HG03066 (cell line): ENCODE data around the gene TRIP12.
"Not testable (repeated sequence)": the region's sequence is repeated elsewhere in the genome, so short reads cannot be mapped to it uniquely, and the experiment has no call there.

Source experiments
- ATAC-seq: cut with Tn5 transposase; IDR thresholded peaks from one replicate; pipeline ENCODE4 v1.9.1; 2021; ENCODE audit warnings: low read depth; ENCODE audit not compliant: unreplicated experiment

Gene TRIP12

GRCh38 chr2:229921101-229921891 lies 513 bp downstream of the TRIP12 start:
- peak; percentile 21 for ATAC-seq

- no peak for ATAC-seq
Measured at GRCh38 chr2:229920011-229920641, 1.7 kb downstream of the TRIP12 start.

- no peak for ATAC-seq
Measured at GRCh38 chr2:229917793-229918192, 4.0 kb downstream of the TRIP12 start.

GRCh38 chr2:229914171-229914570 lies 7.6 kb downstream of the TRIP12 start:
- ATAC-seq: no peak

GRCh38 chr2:229910832-229911412 lies 10.9 kb downstream of the TRIP12 start:
- ATAC-seq: peak; percentile 67

DNA sequence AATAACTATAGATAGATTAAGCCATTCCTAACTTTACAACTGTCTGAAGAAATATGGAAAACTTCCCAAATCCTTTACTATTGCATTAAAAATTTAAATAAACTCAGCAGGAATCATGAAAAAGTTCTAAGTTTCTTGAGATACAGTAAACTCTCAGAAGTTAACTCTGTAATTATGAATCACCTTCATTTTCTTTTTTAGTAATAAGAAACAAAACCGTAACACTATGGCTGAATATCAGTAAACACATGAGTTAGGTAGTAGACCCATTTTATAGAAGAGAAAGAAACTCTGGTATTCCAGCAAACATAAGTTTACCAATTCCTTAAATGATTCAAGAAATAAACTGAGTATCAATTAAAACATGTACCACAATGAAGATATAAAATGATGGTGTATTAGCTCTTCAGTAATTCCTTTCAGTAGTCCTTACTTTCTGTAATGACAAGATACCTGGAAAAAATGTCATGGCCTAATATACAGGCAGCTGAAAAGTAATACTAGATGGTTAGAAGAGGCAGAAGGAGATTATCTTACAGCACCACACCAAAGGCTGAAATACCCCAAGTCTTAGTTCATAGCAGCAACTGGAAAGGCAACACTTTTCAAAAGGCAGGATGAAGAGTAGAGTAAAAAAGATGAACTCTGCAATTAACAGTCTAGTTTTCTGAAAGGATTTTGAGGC lies 11.5 kb downstream of the TRIP12 start:
- ATAC-seq: peak; percentile 26

DNA sequence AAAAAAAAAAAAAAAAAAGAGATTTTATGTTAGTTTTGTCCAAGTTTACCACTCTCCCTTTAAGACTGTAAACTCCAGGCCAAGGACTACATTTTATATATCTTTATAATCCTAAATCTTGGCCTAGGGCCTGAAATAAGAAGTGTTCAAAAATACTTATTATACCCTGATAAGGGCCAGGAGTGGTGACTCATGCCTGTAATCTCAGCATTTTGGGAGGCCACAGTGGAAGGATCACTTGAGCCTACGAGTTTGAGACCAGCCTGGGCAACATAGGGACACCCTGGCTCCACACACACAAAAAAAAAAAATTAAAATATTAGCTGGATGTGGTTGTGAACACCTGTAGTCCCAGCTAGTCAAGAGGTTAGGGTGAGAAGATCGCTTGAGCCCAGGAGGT lies 12.7 kb downstream of the TRIP12 start:
- ATAC-seq: no peak

GRCh38 chr2:229905601-229906000 lies 16.2 kb downstream of the TRIP12 start:
- no peak for ATAC-seq

GRCh38 chr2:229903037-229903436 lies 18.8 kb downstream of the TRIP12 start:
- ATAC-seq: no peak

- ATAC-seq: no peak
Measured at GRCh38 chr2:229901819-229902218, 20.0 kb downstream of the TRIP12 start.

DNA sequence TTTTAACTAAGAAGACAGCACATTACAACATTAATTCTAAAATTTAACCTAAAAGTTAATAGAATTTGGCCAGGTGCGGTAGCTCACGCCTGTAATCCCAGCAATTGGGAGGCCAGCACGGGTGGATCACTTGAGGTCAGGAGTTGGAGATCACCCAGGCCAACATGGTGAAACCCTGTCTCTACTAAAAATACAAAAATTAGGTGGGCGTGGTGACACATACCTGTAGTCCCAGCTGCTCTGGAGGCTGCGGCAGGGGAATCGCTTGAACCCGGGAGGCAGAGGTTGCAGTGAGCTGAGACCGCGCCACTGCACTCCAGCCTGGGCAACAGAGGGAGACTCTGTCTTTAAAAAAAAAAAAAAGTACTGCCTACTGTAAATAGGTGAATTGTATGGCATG lies 21.3 kb downstream of the TRIP12 start:
- ATAC-seq: not testable (repeated sequence)

GRCh38 chr2:229900012-229900411 lies 21.8 kb downstream of the TRIP12 start:
- no peak for ATAC-seq

DNA sequence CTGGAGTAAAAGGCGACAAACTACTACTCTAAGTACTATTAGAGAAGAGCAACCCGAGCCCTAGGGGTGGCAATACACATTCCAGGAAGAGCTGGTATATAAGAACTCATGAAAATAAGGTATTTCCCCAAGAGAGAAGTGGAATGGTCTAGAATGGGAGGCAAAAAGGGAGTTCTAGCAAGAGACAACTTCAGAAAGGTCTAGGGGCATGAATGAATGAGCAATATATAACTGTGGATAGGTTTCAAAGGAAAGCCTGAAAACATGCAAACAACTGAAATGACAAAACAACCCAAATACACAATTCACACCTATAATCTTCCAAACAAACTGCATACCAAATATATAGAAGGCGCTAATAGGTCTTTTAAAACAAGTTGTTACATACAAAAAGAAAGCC lies 22.2 kb downstream of the TRIP12 start:
- no peak for ATAC-seq

DNA sequence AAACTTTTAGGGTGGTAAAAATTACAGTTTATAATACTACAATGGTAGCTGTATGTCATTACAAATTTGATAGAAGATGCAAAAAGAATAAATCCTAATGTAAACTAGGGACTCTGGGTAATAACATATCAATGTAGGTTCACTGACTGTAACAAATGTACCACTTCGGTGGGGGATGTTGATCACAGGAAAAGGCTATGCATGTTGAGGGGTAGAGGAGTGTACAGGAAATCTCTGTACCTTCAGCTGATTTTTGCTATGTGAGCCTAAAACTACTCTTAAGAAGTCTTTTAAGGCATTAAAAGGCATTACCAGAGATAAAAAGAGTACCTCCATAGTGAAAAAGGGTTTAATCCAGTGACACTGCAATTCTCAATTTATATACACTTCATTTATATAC lies 25.0 kb downstream of the TRIP12 start:
- no peak for ATAC-seq

GRCh38 chr2:229889023-229889422 lies 32.8 kb downstream of the TRIP12 start:
- no peak for ATAC-seq

DNA sequence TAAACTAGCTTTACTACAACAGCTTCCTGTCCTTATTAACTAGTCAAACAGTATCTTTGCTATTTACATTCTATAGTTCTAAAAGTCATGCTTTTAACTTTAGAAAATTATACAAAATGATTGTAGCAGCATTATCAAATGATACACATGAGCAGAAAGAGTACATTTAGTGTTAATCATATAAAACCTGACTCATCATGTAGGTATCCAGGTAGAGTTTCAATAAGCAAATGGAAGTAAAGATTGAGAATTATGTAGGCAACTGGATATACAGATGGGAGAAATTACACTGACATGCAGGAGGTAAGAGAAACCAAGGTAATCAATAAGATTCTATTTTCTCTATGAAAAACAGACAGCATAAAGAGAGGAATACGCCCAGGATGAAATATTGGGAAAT lies 33.8 kb downstream of the TRIP12 start:
- no peak for ATAC-seq

- no peak for ATAC-seq
Measured at GRCh38 chr2:229887441-229887840, 34.4 kb downstream of the TRIP12 start.

DNA sequence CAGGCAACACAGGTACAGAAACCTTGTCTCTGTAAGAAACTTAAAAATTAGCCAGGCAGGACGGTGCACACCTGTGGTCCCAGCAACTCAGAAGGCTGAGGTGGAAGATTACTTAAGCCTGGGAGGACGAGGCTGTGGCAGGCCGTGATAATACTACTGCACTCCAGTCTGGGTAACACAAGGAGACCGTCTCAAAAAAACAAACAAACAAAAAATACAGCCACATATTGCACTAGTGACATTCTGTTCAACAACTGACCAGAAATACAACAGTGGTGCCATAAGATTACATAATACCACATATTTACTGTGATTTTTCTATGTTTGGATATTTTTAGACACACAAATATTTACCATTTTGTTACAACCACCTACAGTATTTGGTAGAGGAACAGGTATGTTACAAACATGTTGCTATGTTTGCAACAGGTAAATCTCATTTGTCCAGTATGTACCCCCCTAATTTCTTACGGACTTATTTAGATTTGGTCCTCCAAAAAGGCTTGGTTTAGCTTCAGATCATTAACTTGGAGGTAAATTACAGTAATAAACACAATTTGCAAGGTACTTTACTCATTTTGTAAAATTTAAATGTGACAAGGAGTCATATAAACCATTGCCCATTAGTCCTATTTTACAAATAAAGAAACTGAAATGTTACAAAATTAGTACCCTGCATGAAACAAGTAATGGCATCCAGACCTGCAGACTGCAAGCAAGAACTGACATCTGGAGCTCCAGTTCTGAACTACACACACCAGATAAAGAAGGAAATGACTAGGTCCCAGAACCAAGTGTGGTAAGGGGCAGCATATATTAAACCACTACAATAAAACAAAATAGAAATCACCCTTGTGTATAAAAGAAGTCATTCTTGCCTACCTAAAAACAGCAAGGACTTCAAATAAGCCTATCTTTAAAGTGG lies 36.8 kb downstream of the TRIP12 start:
- ATAC-seq: peak; percentile 59

GRCh38 chr2:229882583-229882982 lies 39.2 kb downstream of the TRIP12 start:
- no peak for ATAC-seq

DNA sequence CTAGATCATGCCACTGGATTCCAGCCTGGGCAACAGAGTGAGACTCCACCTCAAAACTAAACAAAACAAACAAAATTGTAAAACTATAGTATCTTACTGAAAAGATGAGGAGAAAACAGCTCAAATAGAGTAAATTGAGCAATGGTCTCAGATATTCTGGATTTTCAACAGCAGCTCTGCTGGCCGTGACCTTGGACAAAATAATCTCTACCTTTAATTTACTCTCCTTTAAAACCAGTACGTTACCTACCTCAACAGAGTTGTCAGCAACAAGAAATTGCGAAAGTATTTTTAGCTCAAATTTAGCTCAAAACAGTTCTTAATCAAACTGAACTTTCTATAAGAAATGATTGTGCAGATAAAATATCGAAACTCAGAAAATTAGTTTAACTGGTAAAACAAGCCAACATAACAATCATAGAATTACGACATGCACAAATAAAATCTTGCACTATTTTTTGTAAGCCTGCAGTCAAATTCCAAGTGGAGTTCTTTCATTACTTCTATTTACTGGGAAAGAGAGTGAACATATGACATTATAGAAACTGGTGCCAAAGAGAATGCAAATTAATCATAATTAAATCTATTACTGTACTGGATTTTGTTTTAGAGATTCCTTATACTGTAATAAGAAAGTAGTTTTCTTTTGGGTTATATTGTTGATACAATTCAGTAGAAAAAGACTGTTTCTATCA lies 40.8 kb downstream of the TRIP12 start:
- ATAC-seq: no peak
